Measurements from ENCODE around the gene TAF12.
"Not testable (repeated sequence)": the region's sequence is repeated elsewhere in the genome, so short reads cannot be mapped to it uniquely, and the experiment has no call there.

TAF12 gene

DNA sequence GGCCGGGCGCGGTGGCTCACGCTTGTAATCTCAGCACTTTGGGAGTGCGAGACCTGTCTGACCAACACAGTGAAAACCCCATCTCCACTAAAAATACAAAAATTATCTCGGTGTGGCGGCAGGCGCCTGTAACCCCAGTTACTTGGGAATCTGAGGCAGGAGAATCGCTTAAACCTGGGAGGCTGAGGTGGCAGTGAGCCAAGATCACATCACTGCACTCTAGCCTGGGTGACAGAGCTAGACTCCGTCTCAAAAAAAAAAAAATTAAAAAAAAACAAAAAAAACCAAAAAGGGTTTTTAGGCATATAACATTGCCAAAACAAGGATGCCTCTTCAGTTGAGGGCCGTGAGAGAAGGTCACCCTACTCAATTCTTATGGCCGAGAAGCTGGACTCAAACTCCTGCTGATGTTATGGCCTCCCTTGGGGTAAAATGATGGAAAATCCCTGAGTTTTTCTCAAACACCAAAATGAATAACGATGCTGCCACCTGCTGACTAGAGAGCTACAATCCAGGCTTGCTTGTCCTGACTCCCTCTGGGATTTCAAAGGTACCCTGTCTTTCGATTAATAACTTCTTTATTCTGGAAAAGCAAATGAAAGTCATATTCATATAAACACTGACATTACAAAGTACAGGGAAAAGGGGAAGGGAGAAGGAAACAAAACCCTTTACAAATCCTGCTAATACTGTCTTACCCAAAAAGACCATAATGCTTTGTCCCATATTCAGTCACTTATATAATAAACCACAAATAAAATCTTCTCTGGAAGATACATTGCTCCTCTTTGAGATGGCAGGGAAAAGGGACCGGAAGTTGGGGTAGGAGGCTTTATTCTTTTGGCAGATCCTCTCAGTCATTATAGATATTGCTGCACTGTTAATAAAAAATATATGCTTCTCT, 40.1 kb downstream of the TAF12 start:
- no peaks in the 10 kb centered on the region for H3K9me3 Mint-ChIP-seq
- H3K27ac Mint-ChIP-seq = no peak overlapping the region
- ATAC-seq = no peak
- H3K4me3 Mint-ChIP-seq = no peak overlapping the region
- peaks cover 26% of the 10 kb centered on the region for H3K36me3 Mint-ChIP-seq
- H3K4me1 Mint-ChIP-seq = no peaks in the 10 kb centered on the region
- no peaks in the 10 kb centered on the region for H3K27me3 Mint-ChIP-seq

DNA sequence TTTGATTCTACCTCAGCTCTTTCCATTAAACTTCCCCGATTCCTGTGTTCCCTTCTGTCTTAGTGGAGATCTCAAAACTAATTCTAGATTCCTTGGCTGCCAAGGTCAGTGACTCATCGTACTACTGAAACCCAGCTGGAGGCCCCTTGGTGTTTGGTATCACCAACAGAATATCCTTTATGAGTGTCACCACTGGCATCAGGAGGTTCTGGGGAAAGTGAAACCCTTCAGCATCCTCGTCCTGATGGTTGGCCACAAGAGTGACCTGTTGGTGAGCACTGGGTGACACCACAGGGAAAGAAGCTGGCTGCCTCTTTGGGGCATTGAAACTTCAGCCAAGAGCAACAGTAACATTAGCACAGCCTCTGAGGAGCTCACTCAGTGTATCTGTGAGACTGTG, 41.2 kb downstream of the TAF12 start:
- no peaks in the 10 kb centered on the region for H3K27me3 Mint-ChIP-seq
- H3K4me1 Mint-ChIP-seq = no peaks in the 10 kb centered on the region
- H3K36me3 Mint-ChIP-seq = peaks cover 26% of the 10 kb centered on the region
- no peak overlapping the region for H3K27ac Mint-ChIP-seq
- no peak overlapping the region for H3K4me3 Mint-ChIP-seq
- H3K9me3 Mint-ChIP-seq = no peaks in the 10 kb centered on the region
- no peak for ATAC-seq

DNA sequence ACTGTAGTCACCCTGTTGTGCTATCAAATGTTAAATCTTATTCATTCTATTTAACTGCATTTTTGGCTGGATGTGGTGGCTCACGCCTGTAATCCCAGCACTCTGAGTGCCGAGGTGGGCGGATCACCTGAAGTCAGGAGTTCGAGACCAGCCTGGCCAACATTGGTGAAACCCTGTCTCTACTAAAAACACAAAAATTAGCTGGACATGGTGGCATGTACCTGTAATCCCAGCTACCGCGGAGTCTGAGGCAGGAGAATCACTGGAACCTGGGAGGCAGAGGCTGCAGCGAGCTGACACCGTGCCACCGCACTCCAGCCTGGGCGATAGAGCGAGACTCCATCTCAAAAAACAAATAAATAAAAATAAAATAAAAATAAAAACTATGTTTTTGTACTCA, 46.6 kb downstream of the TAF12 start:
- H3K27me3 Mint-ChIP-seq = peaks cover 13% of the 10 kb centered on the region
- H3K4me1 Mint-ChIP-seq, ATAC-seq, H3K4me3 Mint-ChIP-seq, H3K27ac Mint-ChIP-seq, H3K9me3 Mint-ChIP-seq: not testable (repeated sequence)
- peaks cover 13% of the 10 kb centered on the region for H3K36me3 Mint-ChIP-seq

DNA sequence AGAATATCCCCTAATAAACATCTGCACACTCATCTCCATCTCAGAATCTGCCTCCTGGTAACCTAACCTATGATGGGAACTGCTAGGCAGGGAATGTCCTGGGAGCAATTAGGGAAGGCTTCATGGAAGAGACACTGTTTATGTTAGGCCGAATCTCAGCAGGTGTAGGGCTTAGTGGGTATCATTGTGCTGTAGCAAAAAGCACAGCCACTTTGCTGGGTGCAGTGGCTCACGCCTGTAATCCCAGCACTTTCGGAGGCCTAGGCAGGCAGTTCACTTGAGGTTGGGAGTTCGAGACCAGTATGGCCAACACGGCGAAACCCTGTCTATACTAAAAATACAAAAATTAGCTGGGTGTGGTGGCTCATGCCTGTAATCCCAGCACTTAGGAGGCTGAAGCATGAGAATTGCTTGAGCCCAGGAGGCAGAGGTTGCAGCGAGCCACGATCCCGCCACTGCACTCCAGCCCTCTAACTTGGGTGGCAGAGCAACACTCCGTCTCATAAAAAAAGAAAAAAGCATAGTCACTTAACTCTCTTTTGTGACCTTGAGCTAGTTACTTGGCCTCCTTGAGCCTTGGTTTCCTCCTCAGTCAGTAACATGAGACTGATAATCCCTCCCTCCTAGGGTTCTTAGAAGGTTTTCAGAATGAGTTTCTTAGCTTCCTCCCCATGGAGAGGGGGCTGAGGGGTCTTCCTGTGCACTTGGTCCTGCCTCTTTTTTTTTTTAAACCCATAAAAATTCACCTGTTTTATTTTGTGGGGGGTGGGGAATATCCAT, 47.3 kb downstream of the TAF12 start:
- no peak for ATAC-seq
- Mint-ChIP-seq H3K27me3 (peaks cover 13% of the 10 kb centered on the region), H3K4me3 (no peak overlapping the region), H3K4me1 (peaks cover 6% of the 10 kb centered on the region), H3K36me3 (peaks cover 12% of the 10 kb centered on the region), H3K9me3 (no peaks in the 10 kb centered on the region), H3K27ac (no peak overlapping the region)

DNA sequence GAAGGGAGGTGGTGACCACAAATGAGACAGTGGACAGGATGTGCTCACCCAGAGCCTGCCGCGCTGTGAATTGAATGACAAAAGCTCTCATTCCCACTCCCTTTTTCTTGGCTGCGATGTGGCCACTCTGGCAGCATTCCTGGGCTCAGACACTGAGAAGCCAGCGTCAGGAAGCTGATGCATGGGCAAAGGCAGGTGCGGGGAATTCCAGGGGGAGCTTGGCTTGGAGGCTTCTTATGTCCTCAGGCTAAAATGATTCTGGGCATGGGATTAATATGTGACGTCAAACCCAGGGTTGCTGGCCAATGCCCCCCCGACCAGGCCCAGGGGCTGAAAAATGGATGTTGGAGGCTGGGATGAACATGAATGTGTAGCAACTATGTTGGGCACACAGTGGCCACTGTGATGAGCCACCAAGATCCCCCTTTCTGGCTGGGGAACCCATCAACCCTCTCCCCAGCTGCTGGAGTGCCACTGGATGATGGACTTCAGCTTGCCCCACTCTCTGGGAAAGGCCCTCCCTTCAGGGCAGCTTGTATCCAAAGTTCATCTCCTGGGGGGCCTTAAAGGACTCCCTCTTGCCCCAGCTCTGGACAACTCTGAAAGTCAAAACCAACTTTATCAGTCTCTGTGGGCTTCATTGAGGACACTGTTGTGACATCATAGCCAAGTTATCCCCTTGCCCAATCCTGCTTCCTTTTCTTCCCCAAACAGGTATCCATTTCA, 48.0 kb downstream of the TAF12 start:
- H3K4me1 Mint-ChIP-seq, H3K9me3 Mint-ChIP-seq, ATAC-seq, H3K36me3 Mint-ChIP-seq, H3K4me3 Mint-ChIP-seq, H3K27ac Mint-ChIP-seq: not testable (repeated sequence)
- H3K27me3 Mint-ChIP-seq = peaks cover 13% of the 10 kb centered on the region

DNA sequence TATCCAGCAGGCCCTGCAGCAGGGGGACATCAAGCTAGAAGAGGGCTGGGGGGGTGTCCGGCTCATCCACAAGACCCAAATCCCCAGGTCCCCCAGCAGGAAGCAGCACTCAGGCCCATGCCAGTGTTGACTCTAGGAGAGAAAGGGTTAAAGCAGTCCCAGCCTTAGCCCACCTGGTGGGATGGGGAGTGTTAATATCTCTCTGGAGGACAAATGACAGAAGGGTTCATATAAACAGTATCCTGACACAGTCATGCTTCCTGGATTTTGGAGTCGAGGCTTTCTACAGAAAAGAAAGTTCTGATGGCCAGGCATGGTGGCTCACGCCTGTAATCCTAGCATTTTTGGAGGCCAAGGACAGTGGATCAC, 48.9 kb downstream of the TAF12 start:
- H3K27ac Mint-ChIP-seq, H3K9me3 Mint-ChIP-seq, H3K4me1 Mint-ChIP-seq, ATAC-seq, H3K36me3 Mint-ChIP-seq, H3K4me3 Mint-ChIP-seq: not testable (repeated sequence)
- peaks cover 13% of the 10 kb centered on the region for H3K27me3 Mint-ChIP-seq

DNA sequence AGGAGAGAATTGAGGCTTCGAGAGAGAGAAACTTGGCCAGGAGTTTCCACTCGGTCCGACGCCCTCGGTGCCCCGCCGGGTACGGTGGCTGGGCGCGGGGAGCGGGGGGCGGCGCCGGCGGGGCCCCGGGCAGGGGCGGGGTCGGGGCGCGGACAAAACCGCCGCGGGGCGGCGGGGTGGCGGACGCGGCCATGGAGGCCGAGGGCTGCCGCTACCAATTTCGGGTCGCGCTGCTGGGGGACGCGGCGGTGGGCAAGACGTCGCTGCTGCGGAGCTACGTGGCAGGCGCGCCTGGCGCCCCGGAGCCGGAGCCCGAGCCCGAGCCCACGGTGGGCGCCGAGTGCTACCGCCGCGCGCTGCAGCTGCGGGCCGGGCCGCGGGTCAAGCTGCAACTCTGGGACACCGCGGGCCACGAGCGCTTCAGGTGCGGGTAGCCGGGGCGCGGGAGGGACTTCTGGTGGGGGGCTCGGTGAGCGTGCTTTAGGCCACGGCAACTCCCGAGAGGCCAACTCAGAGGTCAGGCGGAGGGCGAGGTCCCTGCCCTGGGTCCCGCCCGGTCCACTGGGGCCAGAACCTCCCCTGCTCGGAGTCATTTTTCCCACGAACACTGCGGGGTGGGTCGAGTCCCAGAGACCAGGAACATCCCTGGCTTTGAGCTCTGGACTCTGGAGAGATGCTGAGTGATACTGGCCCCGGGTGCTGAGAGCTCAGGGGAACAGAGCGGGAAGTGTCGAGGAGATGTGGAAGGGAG, 50.4 kb downstream of the TAF12 start:
- Mint-ChIP-seq H3K36me3 (peaks cover 6% of the 10 kb centered on the region), H3K27ac (peak overlapping the region; percentile 66), H3K4me1 (peaks cover 6% of the 10 kb centered on the region)

DNA sequence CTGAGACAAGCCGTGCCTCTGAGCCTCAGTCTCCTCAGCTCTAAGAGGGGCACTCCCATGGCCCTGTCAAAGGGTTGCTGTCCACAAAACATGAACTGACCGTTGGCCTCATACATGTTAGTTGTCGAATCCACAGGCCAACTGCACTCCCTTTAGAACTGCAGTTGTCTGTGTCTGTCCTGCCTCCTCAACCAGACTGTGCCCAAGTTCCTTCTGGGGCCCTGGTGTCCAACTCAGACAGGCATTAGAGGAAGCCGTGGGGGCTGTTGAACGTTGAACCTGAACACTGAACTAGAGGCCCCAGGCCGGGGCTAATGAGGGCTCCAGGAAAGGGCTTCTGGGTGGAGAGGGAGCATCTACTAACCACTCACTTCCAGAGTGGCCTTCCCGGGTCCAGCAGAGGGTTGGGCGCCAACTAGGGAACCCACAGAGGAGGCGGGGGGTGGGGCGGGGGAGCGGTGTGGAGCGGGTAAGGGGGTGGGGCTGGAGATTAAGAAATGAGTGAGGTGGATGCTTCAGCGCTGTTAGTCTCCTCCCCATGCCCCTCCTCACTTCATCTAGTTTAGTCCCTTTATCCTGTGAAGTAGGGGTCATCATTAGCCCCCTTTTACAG, 51.1 kb downstream of the TAF12 start, which contains the start of gene RAB42:
Gene RAB42 (plus strand): TSS at position 558 of the 613 bp plus-strand sequence. CDS start 247 bp downstream, outside the sequence.
- Mint-ChIP-seq H3K36me3 (peaks cover 6% of the 10 kb centered on the region), H3K27ac (peak within 1 kb of the TSS; percentile 66), H3K9me3 (no peaks in the 10 kb centered on the region), H3K4me3 (peak within 1 kb of the TSS; percentile 86), H3K4me1 (peaks cover 12% of the 10 kb centered on the region), H3K27me3 (peaks cover 13% of the 10 kb centered on the region)
- peak; percentile 61 for ATAC-seq

More for the DNA sequence above, 50.4 kb downstream of the TAF12 start:
- ATAC-seq = peak; percentile 70
- H3K4me3 Mint-ChIP-seq = peak overlapping the region; percentile 86
- no peaks in the 10 kb centered on the region for H3K9me3 Mint-ChIP-seq
- peaks cover 13% of the 10 kb centered on the region for H3K27me3 Mint-ChIP-seq

DNA sequence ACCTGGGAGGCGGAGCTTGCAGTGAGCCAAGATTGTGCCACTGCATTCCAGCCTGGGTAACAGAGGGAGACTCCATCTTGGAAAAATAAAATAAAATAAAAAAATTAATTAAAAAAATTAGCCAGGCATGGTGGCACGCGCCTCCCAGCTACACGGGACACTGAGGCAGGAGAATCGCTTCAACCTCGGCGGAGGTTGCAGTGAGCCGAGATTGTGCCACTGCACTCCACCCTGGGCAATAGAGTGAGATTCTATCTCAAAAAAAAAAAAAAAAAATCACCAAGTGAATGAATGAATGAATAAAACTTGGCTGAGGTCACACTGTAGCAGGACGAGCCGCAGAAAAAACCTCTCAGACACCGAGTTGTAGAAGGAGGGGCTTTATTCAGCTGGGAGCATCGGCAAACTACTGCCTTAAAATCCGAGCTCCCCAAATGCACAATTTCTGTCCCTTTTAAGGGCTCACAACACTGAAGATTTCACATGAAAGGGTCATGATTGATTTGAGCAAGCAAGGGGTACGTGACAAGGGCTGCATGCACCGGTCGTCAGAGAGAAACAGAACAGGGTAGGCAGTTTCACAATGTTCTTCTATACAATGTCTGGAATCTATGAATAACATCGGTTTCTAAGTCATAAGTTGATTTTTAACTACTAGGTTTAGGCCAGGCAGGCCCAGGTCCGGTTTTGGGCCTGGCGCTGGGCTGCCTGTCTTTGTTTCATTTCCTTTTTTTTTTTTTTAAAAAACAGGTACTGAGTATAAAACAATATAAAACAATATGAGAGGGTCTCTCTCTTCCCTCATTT, 56.1 kb downstream of the TAF12 start:
- not testable (repeated sequence) for ATAC-seq, H3K9me3 Mint-ChIP-seq, H3K4me3 Mint-ChIP-seq, H3K36me3 Mint-ChIP-seq, H3K27me3 Mint-ChIP-seq
- H3K4me1 Mint-ChIP-seq = peaks cover 29% of the 10 kb centered on the region
- H3K27ac Mint-ChIP-seq = peak overlapping the region; percentile 11

DNA sequence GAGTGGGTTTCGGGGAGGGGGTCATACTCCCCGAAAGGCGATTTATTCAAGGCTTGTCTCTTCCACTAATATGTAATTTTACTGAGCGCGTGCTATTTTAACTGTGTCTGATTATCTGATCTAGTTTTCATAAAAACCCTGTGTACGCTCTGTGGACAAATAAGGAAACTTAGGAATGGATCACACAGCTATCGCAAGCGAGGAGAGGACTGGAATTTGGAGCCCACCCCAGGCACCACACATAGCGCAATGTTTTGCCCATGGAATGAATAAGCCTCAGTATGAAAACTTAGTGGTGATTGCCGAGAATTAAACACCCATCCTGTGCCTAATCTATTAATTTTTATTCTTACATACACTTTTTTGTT, 60.6 kb downstream of the TAF12 start:
- peak overlapping the region; percentile 93 for H3K27ac Mint-ChIP-seq
- H3K36me3 Mint-ChIP-seq = peaks cover 39% of the 10 kb centered on the region
- no peaks in the 10 kb centered on the region for H3K27me3 Mint-ChIP-seq
- H3K4me3 Mint-ChIP-seq = peak overlapping the region; percentile 95
- peaks cover 61% of the 10 kb centered on the region for H3K4me1 Mint-ChIP-seq
- no peaks in the 10 kb centered on the region for H3K9me3 Mint-ChIP-seq
- no peak for ATAC-seq

DNA sequence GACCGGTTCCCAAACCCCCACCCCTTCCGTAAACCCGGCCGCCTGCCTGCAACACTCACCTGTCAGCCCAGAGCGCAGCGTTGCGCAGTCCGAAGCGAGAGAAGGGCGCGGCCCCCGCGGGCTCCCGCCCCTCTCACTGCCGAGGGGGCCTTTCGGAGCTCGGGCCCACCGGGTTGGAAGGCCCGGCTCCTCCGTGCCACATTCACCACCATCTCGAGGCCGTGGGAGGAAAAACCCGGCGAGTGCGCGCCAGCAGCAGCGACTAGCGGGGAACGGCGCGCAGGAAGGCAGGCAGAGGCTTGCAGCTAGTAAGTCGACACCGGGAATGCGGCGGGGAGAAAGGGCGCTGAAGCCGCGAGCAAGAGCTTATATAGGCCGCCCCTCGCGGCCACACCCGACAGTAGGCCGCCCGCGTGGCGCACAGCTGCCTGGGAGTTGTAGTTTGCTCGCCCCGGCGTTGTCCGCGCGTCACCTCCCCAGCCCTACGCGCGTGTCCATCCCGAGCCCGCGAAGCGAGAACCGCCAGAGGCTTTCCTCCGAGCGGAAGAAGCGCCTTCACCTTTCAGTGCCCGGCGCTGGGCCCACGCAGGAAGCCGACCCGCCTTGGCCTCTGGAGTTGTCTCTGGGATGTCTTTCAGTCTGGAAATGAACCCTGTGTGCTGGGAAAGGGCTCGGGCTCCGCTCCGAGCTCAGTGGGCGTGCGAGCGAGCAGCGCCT, 61.2 kb downstream of the TAF12 start:
- peak; percentile 99 for ATAC-seq
- H3K27ac Mint-ChIP-seq = peak overlapping the region; percentile 93
- H3K36me3 Mint-ChIP-seq = peaks cover 44% of the 10 kb centered on the region
- H3K9me3 Mint-ChIP-seq = no peaks in the 10 kb centered on the region
- H3K4me1 Mint-ChIP-seq = peaks cover 58% of the 10 kb centered on the region
- H3K27me3 Mint-ChIP-seq = no peaks in the 10 kb centered on the region
- peak overlapping the region; percentile 95 for H3K4me3 Mint-ChIP-seq

DNA sequence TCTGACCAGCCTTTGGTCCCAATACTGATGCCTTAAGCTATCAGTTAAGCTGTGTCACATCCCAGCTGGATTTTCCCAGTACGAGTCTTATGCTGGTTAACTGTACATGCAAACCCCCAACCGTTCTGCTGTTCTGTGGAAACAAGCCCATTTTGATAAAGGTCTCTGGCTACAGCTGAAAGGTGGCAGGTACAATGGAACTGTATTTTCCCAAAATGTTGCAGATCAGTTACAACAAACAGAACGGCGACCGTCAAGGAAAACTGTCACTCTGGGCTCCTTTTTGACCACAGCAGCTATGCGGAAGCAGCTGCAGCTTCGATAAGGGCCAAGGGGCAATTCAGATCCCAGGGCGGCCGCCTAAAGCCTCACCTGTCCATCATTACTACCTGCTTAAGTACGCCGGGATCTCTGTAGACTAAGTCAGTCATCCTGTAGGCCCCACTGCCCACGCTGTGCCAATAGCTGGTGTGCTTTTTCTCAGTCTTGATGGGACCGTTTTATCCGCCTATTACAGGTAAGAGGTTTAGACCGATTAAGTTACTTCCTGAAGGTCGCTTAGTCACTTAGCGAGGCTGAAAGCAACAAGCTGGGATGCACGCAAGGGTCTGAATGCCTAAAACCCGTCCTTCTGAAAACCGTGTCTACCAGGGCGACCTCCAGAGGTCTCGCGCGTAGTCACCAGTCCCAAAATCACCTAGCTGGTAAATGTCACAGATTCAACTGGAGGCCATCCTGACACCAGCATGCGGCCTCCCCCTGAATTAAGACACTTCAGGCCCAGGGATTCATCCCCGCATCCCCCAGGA, 61.9 kb downstream of the TAF12 start:
- Mint-ChIP-seq H3K27ac (peak overlapping the region; percentile 93), H3K4me3 (peak overlapping the region; percentile 95), H3K27me3 (no peaks in the 10 kb centered on the region), H3K4me1 (peaks cover 53% of the 10 kb centered on the region), H3K9me3 (no peaks in the 10 kb centered on the region), H3K36me3 (peaks cover 44% of the 10 kb centered on the region)
- peak; percentile 65 for ATAC-seq
